Breast epithelium (tissue), 3 donors: Measurements from ENCODE around the gene TBL3.

ENCODE experiments used
- POLR2A ChIP-seq: fragments of 450-650 bp; IDR thresholded peaks from one replicate; pipeline ENCODE4 v1.6.1; 2016; ENCODE audit warnings: antibody characterized with exemption, mild to moderate bottlenecking, moderate library complexity
- POLR2AphosphoS5 ChIP-seq, 3 donors: sonication (generic); formaldehyde crosslinking; IDR thresholded peaks; one replicate each; pipeline ENCODE4 v1.6.1; 2017; ENCODE audit warnings: antibody characterized with exemption in 3 of 3
- TF ChIP-seq, protein P1 (sequence below), 3 donors: fragments of 450-650 bp; IDR thresholded peaks; one replicate each; pipeline ENCODE4 v1.5.1; 2016 to 2017; ENCODE audit warnings: antibody characterized with exemption in 3 of 3, mild to moderate bottlenecking in 3 of 3, moderate library complexity in 3 of 3

- TF ChIP-seq, protein P1, sequence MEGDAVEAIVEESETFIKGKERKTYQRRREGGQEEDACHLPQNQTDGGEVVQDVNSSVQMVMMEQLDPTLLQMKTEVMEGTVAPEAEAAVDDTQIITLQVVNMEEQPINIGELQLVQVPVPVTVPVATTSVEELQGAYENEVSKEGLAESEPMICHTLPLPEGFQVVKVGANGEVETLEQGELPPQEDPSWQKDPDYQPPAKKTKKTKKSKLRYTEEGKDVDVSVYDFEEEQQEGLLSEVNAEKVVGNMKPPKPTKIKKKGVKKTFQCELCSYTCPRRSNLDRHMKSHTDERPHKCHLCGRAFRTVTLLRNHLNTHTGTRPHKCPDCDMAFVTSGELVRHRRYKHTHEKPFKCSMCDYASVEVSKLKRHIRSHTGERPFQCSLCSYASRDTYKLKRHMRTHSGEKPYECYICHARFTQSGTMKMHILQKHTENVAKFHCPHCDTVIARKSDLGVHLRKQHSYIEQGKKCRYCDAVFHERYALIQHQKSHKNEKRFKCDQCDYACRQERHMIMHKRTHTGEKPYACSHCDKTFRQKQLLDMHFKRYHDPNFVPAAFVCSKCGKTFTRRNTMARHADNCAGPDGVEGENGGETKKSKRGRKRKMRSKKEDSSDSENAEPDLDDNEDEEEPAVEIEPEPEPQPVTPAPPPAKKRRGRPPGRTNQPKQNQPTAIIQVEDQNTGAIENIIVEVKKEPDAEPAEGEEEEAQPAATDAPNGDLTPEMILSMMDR (IDR thresholded peaks at IDR 0.05) = no peak
- TF ChIP-seq POLR2AphosphoS5 (IDR thresholded peaks at IDR 0.05) (no peak), POLR2A (no peak)
These were observed 10.2 kb upstream of the TBL3 start for GRCh38 chr16:1961651-1962067.
